Cardiac muscle cell (in vitro differentiated cells and primary cell): Measurements from ENCODE around the gene RIC8B. TPM values are rescaled to one million over a fixed set of nuclear protein-coding genes. Genes with fewer than 3 reads are reported as not detected.

Experiments used
- DNase-seq, 2 donors: peaks; one replicate each; pipeline versions ENCODE4 v3.0.0 to v3.0.0-alpha.2; 2010 to 2017; ENCODE audit warnings: low read depth in 1 of 2, low spot score in 1 of 2
- H3K27ac ChIP-seq: fragments of 200-600 bp; sonication (generic); 2 replicates; pipeline ENCODE4 v1.5.1; 2016
- H3K27me3 ChIP-seq: fragments of 200-600 bp; sonication (generic); 2 replicates; pipeline ENCODE4 v1.6.0; 2016; ENCODE audit warnings: control low read depth
- H3K36me3 ChIP-seq: fragments of 200-600 bp; sonication (generic); 2 replicates; pipeline ENCODE4 v1.5.1; 2016; ENCODE audit warnings: control low read depth
- H3K4me1 ChIP-seq: fragments of 200-600 bp; sonication (generic); 2 replicates; pipeline ENCODE4 v1.8.1; 2017; ENCODE audit warnings: low read depth, mild to moderate bottlenecking, mixed run types
- H3K4me3 ChIP-seq: fragments of 200-600 bp; sonication (generic); 2 replicates; pipeline ENCODE4 v1.5.1; 2016; ENCODE audit warnings: mild to moderate bottlenecking
- H3K9me3 ChIP-seq: fragments of 200-600 bp; sonication (generic); 2 replicates; pipeline ENCODE4 v1.5.1; 2017; ENCODE audit warnings: low read depth, mild to moderate bottlenecking, control low read depth
- polyA plus RNA-seq: library from polyadenylated mRNA; unstranded; fragments of >200 nt; fragmentation: Nextera tagmentation; extraction: Ambion mirVana; gene quantifications from 2 replicates; pipeline ENCODE4 v1.2.1, GENCODE V29; 2016
- total RNA-seq: library from RNA; depleted of rRNA; stranded (reverse); fragments of >200 nt; gene quantifications from 2 replicates; pipeline ENCODE4 v1.2.3, GENCODE V29; 2016
- TF ChIP-seq, protein P1 (sequence below): IDR thresholded peaks from 2 replicates; pipeline ENCODE4 v1.5.1; 2012; ENCODE audit warnings: low read depth, mild to moderate bottlenecking, low read length

RIC8B gene
- total and polyA plus RNA-seq, 2 experiments from 2014 or later = 15.7 to 16.6 TPM

DNA sequence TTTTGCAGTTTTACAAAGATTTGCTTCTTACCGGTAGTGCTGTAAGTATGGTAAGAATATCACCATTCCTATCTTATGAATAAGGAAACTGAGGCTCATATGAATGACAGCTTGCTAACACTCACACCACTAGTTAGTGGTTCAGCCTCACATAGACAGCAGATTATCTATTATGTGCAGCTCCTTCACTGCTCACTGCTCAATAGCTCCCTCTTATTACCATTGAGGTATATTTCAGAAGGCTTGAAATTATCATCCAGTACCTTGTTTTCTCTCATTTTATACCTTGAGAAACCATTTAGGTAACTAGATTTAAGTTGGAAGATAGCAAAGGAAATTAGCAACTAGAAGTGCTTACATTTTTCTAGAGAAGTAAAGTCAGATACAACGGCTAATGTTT, 15.5 kb downstream of the RIC8B start:
- Histone ChIP-seq H3K4me1 (no peaks in the 10 kb centered on the region), H3K27me3 (no peaks in the 10 kb centered on the region), H3K36me3 (peaks cover 7% of the 10 kb centered on the region), H3K4me3 (no peak overlapping the region), H3K27ac (no peak overlapping the region), H3K9me3 (no peaks in the 10 kb centered on the region)
- TF ChIP-seq, protein P1, sequence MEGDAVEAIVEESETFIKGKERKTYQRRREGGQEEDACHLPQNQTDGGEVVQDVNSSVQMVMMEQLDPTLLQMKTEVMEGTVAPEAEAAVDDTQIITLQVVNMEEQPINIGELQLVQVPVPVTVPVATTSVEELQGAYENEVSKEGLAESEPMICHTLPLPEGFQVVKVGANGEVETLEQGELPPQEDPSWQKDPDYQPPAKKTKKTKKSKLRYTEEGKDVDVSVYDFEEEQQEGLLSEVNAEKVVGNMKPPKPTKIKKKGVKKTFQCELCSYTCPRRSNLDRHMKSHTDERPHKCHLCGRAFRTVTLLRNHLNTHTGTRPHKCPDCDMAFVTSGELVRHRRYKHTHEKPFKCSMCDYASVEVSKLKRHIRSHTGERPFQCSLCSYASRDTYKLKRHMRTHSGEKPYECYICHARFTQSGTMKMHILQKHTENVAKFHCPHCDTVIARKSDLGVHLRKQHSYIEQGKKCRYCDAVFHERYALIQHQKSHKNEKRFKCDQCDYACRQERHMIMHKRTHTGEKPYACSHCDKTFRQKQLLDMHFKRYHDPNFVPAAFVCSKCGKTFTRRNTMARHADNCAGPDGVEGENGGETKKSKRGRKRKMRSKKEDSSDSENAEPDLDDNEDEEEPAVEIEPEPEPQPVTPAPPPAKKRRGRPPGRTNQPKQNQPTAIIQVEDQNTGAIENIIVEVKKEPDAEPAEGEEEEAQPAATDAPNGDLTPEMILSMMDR = peak; percentile 24
- DNase-seq = no peak

DNA sequence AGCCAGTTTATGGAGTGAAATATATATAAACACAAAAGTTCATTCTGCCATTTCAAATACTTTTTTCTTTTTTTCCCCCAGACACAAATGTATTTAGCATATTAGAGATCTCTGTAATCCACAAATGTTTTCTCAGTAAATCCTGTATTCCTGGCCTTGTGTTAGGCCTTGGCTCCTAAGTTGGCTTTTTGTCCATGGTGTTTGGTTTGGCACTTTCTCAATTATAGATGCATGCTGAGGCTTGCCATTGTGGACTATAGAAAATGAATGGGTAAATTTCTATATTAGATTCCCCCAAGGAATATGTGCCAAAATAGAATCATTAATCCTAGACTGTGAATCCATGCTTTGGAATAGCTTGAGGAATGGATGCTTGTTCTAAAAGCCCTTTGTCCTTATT, 17.0 kb downstream of the RIC8B start:
- Histone ChIP-seq H3K9me3 (no peaks in the 10 kb centered on the region), H3K4me1 (no peaks in the 10 kb centered on the region), H3K27me3 (no peaks in the 10 kb centered on the region), H3K4me3 (no peak overlapping the region), H3K36me3 (peaks cover 5% of the 10 kb centered on the region), H3K27ac (no peak overlapping the region)
- TF ChIP-seq, protein P1 = no peak
- DNase-seq = no peak

DNA sequence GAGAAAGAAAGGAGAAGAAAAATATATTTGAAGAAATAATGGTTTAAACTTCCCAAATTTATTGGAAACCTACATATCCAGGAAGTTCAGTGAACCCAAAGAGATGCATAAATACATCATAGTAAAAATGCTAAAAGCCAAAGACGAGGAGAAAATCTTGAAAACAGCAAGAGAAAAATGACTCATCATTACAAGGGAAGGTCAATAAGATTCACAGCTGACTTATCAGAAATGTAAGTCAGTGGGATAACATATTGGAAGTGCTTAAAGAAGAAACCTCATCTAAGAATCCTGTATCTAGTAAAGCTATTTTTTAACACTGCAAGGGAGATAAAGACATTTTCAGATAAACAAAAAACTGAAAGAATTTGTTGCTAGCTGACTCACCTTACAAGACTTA, 19.9 kb downstream of the RIC8B start:
- Histone ChIP-seq H3K27ac (no peak overlapping the region), H3K36me3 (peaks cover 5% of the 10 kb centered on the region), H3K4me1 (no peaks in the 10 kb centered on the region), H3K4me3 (no peak overlapping the region), H3K27me3 (no peaks in the 10 kb centered on the region), H3K9me3 (no peaks in the 10 kb centered on the region)
- DNase-seq = no peak
- TF ChIP-seq, protein P1 = no peak

DNA sequence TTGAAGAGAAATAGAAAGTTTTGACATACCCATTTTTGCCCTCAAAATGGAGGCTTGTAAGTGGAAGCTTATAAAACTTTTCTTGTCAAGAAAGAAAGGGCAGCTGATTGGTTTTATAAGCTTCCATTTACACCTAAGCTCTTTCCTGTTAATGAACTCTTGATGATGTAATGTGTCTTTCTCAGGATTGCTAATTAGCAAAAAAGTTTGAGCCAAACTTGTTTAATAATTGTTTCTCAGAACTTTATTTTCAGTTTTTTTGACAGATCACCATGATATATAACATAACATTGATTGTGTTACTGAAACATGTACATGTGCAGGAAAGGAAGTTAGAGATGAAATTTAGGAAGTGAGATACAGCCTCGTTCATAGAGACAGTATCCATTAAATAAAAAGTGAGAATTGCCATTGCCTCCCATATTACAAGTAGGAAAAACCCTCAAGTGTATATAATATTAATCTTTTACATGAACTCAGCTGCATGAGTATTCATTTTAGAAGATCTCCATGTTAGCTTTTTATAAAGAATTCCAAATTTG, 26.8 kb downstream of the RIC8B start:
- Histone ChIP-seq H3K4me3 (no peak overlapping the region), H3K36me3 (no peaks in the 10 kb centered on the region), H3K27me3 (no peaks in the 10 kb centered on the region), H3K4me1 (peaks cover 19% of the 10 kb centered on the region), H3K27ac (peak overlapping the region; percentile 31), H3K9me3 (no peaks in the 10 kb centered on the region)
- DNase-seq = no peak
- TF ChIP-seq, protein P1 = no peak

DNA sequence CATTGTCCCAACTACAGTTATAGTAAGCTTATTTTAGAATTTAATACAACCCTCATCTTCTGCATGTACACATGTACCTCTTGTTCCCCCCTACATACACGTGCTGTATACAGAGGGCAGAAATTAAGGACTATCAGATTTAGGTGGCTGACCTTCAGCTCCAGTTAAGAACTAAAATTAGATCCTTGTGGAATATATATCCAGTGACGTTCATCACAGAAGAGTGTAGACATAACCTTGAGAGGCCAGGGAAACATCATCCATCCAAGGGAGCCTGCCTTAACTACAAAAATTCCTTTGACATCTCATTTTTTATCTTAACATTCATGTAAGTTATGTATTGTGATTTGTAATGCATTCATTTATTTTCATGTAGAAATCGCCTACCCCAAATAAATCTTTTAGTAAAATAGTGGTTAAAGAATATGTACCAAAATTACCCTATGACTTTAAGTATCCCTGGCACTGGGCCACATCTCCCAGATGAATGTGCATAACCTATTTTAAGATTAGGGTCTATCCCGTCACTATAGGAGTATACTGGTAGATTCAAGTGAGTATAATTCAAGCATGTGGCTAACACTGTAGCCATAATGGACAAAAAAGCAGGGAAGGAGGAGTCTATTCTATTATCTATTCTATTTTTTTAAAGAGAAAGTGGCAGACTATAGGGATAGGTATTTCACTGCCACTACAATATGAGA, 27.5 kb downstream of the RIC8B start:
- peaks cover 19% of the 10 kb centered on the region for H3K4me1 ChIP-seq
- no peaks in the 10 kb centered on the region for H3K36me3 ChIP-seq
- DNase-seq = peak in 1 of 2 donors; percentile 13
- peak overlapping the region; percentile 36 for H3K27ac ChIP-seq
- no peaks in the 10 kb centered on the region for H3K27me3 ChIP-seq
- TF ChIP-seq, protein P1 = no peak
- H3K9me3 ChIP-seq = no peaks in the 10 kb centered on the region
- H3K4me3 ChIP-seq = no peak overlapping the region
